ENCODE data around the gene VSIG10L2.

Gene VSIG10L2

DNA sequence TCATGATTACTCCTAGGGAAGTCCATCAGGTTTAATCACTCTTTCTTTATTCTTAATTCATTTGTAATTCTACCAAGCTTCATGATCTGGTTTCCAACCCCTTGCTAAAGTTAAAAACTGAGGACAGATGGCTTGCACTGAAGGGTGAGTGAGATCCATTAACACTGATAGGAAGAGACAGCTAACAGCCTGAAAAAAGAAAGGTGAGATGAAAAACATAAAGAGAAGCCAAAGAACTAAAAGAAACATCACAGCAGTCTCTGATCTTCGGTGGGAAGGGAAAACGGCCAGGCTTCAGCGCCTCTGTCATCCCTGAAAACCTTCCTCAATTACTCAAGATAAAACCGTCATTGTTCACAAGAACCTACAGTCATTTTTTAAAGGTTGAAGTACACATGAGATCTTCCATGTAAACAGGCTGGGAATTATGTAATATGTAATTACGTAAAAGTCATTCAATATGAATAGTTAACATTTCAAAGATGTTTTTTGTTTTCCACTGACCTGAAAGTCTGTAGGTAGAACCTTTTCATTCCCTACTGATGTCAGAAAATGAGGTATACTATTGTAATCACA lies 41.3 kb downstream of the VSIG10L2 start:
- no peaks in the 10 kb centered on the region for H3K9me3 ChIP-seq (ENCODE audit: severe bottlenecking)
- H3K27me3 ChIP-seq (ENCODE audit: insufficient read depth, poor library complexity, severe bottlenecking), result no peaks in the 10 kb centered on the region
- DNase-seq (ENCODE audit: low spot score) (no peak), ATAC-seq (ENCODE audit: low read depth) (no peak)
- TF ChIP-seq, protein P1, sequence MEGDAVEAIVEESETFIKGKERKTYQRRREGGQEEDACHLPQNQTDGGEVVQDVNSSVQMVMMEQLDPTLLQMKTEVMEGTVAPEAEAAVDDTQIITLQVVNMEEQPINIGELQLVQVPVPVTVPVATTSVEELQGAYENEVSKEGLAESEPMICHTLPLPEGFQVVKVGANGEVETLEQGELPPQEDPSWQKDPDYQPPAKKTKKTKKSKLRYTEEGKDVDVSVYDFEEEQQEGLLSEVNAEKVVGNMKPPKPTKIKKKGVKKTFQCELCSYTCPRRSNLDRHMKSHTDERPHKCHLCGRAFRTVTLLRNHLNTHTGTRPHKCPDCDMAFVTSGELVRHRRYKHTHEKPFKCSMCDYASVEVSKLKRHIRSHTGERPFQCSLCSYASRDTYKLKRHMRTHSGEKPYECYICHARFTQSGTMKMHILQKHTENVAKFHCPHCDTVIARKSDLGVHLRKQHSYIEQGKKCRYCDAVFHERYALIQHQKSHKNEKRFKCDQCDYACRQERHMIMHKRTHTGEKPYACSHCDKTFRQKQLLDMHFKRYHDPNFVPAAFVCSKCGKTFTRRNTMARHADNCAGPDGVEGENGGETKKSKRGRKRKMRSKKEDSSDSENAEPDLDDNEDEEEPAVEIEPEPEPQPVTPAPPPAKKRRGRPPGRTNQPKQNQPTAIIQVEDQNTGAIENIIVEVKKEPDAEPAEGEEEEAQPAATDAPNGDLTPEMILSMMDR (IDR thresholded peaks at IDR 0.05; ENCODE audit: poor library complexity, severe bottlenecking), result no peak
- H3K27ac ChIP-seq (ENCODE audit: poor library complexity, severe bottlenecking), result no peak overlapping the region
- no peak overlapping the region for H3K4me3 ChIP-seq (ENCODE audit: severe bottlenecking)
- H3K4me1 ChIP-seq (ENCODE audit: insufficient read depth, poor library complexity, severe bottlenecking), result no peaks in the 10 kb centered on the region
- H3K36me3 ChIP-seq (ENCODE audit: low read depth), result no peaks in the 10 kb centered on the region

DNA sequence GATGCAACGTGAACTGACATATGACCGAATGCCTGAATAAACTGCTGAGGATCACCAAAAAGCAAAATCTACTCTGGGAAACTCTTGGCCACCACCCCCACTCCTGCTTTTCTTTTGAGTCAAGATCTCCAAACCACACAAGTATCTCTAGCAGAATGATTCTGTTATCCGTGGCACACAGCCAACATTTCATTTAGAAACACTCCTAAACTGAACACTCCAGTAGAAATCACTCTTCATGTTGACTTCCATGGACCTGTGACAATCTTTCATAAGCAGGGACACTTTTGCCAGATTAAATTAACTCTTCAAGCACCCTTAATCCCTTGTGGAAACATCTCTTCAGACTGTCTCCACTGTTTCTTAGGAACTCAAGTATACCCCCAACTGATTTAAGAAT lies 44.4 kb downstream of the VSIG10L2 start:
- DNase-seq (ENCODE audit: low spot score), result no peak
- Histone ChIP-seq H3K27me3 (ENCODE audit: insufficient read depth, poor library complexity, severe bottlenecking) (no peaks in the 10 kb centered on the region), H3K4me3 (ENCODE audit: severe bottlenecking) (no peak overlapping the region), H3K36me3 (ENCODE audit: low read depth) (no peaks in the 10 kb centered on the region), H3K27ac (ENCODE audit: poor library complexity, severe bottlenecking) (no peak overlapping the region), H3K9me3 (ENCODE audit: severe bottlenecking) (no peaks in the 10 kb centered on the region), H3K4me1 (ENCODE audit: insufficient read depth, poor library complexity, severe bottlenecking) (no peaks in the 10 kb centered on the region)
- TF ChIP-seq, protein P1 (IDR thresholded peaks at IDR 0.05; ENCODE audit: poor library complexity, severe bottlenecking), result no peak
- no peak for ATAC-seq (ENCODE audit: low read depth)

DNA sequence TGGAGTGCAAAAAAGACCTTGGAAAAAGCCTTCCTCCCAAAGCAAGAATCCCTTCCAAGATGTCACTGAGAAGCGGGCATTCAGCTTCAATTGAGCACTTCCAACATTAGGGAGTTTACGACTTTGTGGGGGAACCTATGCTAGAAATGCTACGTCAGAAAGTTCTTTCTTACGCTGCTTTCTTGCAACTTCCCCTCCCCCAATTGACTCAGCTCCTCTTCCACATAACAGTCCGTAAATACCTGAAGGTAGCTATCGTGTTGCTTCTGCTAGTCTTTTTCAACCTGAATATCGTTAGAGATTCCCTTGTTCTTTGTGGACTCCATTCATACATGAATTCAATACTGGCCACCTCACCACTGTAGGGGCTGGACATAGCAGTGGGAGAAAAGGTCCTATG lies 47.0 kb downstream of the VSIG10L2 start:
- no peaks in the 10 kb centered on the region for H3K36me3 ChIP-seq (ENCODE audit: low read depth)
- ATAC-seq (ENCODE audit: low read depth) (no peak), DNase-seq (ENCODE audit: low spot score) (no peak)
- no peaks in the 10 kb centered on the region for H3K4me1 ChIP-seq (ENCODE audit: insufficient read depth, poor library complexity, severe bottlenecking)
- TF ChIP-seq, protein P1 (IDR thresholded peaks at IDR 0.05; ENCODE audit: poor library complexity, severe bottlenecking), result no peak
- H3K27ac ChIP-seq (ENCODE audit: poor library complexity, severe bottlenecking), result no peak overlapping the region
- no peak overlapping the region for H3K4me3 ChIP-seq (ENCODE audit: severe bottlenecking)
- no peaks in the 10 kb centered on the region for H3K9me3 ChIP-seq (ENCODE audit: severe bottlenecking)
- H3K27me3 ChIP-seq (ENCODE audit: insufficient read depth, poor library complexity, severe bottlenecking), result no peaks in the 10 kb centered on the region

DNA sequence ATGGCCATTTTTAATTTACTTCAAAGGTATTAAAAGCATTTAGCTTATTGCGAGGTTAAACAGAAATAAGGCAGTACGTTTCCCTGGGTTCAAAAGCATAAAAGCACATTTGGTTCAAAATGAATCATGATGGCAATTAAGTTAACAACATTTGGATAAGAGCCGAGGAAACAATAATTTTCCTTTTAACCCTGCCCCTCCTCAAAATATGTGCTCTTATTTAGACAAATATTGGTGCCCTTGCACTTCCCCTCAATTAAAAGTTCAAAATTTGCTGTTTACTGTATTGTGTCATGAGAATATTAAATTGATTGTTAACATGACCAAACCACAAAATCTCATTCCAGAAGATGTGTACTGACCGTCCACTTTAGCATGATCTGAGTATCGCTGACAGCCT lies 48.7 kb downstream of the VSIG10L2 start:
- Histone ChIP-seq H3K9me3 (ENCODE audit: severe bottlenecking) (no peaks in the 10 kb centered on the region), H3K4me1 (ENCODE audit: insufficient read depth, poor library complexity, severe bottlenecking) (no peaks in the 10 kb centered on the region)
- no peak for ATAC-seq (ENCODE audit: low read depth)

DNA sequence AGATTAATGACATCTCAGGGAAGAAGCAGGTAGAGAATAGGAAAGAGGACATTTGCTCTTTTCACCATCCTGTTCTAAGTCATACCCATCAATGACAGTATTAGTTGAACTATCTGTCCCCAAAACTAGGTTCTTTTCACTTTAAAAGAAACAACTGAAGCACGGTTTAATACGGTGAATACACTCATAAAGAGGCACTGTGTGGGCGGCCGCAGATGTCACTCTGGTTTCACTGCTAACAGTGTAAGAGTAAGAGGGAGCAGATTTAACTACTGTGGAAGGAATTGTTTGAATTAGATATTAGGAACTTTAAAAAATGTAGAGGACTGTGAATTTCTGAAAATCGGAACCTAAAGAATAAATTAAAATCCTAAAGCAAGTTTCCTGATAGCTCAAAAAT lies 49.5 kb downstream of the VSIG10L2 start:
- H3K4me1 ChIP-seq (ENCODE audit: insufficient read depth, poor library complexity, severe bottlenecking), result no peaks in the 10 kb centered on the region
- H3K9me3 ChIP-seq (ENCODE audit: severe bottlenecking), result no peaks in the 10 kb centered on the region
- TF ChIP-seq, protein P1 (IDR thresholded peaks at IDR 0.05; ENCODE audit: poor library complexity, severe bottlenecking), result no peak
- H3K27ac ChIP-seq (ENCODE audit: poor library complexity, severe bottlenecking), result no peak overlapping the region
- H3K4me3 ChIP-seq (ENCODE audit: severe bottlenecking), result no peak overlapping the region
- no peak for ATAC-seq (ENCODE audit: low read depth)
- H3K27me3 ChIP-seq (ENCODE audit: insufficient read depth, poor library complexity, severe bottlenecking), result no peaks in the 10 kb centered on the region
- H3K36me3 ChIP-seq (ENCODE audit: low read depth), result no peaks in the 10 kb centered on the region
- DNase-seq (ENCODE audit: low spot score), result no peak

More for the DNA sequence above, 48.7 kb downstream of the VSIG10L2 start:
- no peak for DNase-seq (ENCODE audit: low spot score)
- Histone ChIP-seq H3K4me3 (ENCODE audit: severe bottlenecking) (no peak overlapping the region), H3K27me3 (ENCODE audit: insufficient read depth, poor library complexity, severe bottlenecking) (no peaks in the 10 kb centered on the region), H3K27ac (ENCODE audit: poor library complexity, severe bottlenecking) (no peak overlapping the region), H3K36me3 (ENCODE audit: low read depth) (no peaks in the 10 kb centered on the region)
- TF ChIP-seq, protein P1 (IDR thresholded peaks at IDR 0.05; ENCODE audit: poor library complexity, severe bottlenecking), result no peak
